Natural killer cell treated with Interleukin-12 subunit alpha and Interleukin-12 subunit beta and Interleukin-15 and Interleukin-18, amount 100 ng/mL, for 72 hours (primary cell): Measurements from ENCODE around the gene LTBP3. TPM values are rescaled to one million over a fixed set of nuclear protein-coding genes. Genes with fewer than 3 reads are reported as not detected.
A peak's percentile ranks its signal among the peaks of the same experiment; 100 is the strongest.

Experiments used
- ATAC-seq, 2 donors: fragments of 150-1000 bp; cut with Tn5 transposase in 1 of 2; sonication (Bioruptor Pico), chemical (Tn5 transposase) in 1 of 2; 2 replicates each; pipeline ENCODE4 v1.10.0; 2021
- DNase-seq: peaks from one replicate; pipeline ENCODE4 v3.0.0; 2022; ENCODE audit warnings: low spot score
- H3K27ac Mint-ChIP-seq, 2 donors: 1 replicate in 1 of 2; 2 replicates in 1 of 2; pipeline ENCODE4 v1.8.0; 2022; ENCODE audit warnings: mixed read lengths in 2 of 2, mild to moderate bottlenecking in 1 of 2, moderate library complexity in 1 of 2
- H3K27me3 Mint-ChIP-seq, 2 donors: 1 replicate in 1 of 2; 2 replicates in 1 of 2; pipeline ENCODE4 v1.8.0; 2022; ENCODE audit warnings: mixed read lengths in 2 of 2
- H3K36me3 Mint-ChIP-seq: one replicate; pipeline ENCODE4 v1.8.0; 2022; ENCODE audit warnings: mixed read lengths
- H3K4me1 Mint-ChIP-seq, 2 donors: 1 replicate in 1 of 2; 2 replicates in 1 of 2; pipeline ENCODE4 v1.8.0; 2022; ENCODE audit warnings: low read depth in 2 of 2, mixed read lengths in 2 of 2, mild to moderate bottlenecking in 1 of 2
- H3K4me3 Mint-ChIP-seq: one replicate; pipeline ENCODE4 v1.8.0; 2022; ENCODE audit warnings: mixed read lengths
- H3K9me3 Mint-ChIP-seq: 2 replicates; pipeline ENCODE4 v1.8.0; 2022; ENCODE audit warnings: mixed read lengths
- total RNA-seq, 2 donors: library from RNA; stranded (reverse); gene quantifications; one replicate each; pipeline ENCODE4 v1.2.3, GENCODE V29; 2022

Gene LTBP3
- total RNA-seq, 2 donors from 2014 or later, result 42.3 to 60.2 TPM

- H3K27ac Mint-ChIP-seq, result no peak overlapping the region
- H3K4me1 Mint-ChIP-seq, result peaks cover 49 to 64% of the 10 kb centered on the region in 2 donors
- H3K27me3 Mint-ChIP-seq, result no peaks in the 10 kb centered on the region
- H3K4me3 Mint-ChIP-seq, result no peak overlapping the region
- no peaks in the 10 kb centered on the region for H3K9me3 Mint-ChIP-seq
- H3K36me3 Mint-ChIP-seq, result peaks cover 31% of the 10 kb centered on the region
- DNase-seq (no peak), ATAC-seq (no peak)
These were observed 54.0 kb downstream of the LTBP3 start for GRCh38 chr11:65503949-65504673.

- DNase-seq, result no peak
- Mint-ChIP-seq H3K4me1 (peaks cover 49 to 64% of the 10 kb centered on the region in 2 donors), H3K4me3 (no peak overlapping the region)
These were observed 54.7 kb downstream of the LTBP3 start for GRCh38 chr11:65503368-65503948.

GRCh38 chr11:65502555-65503367 is 55.4 kb downstream of the LTBP3 start:
- Mint-ChIP-seq H3K9me3 (no peaks in the 10 kb centered on the region), H3K27me3 (no peaks in the 10 kb centered on the region)

More at GRCh38 chr11:65503368-65503948, 54.7 kb downstream of the LTBP3 start:
- Mint-ChIP-seq H3K27me3 (no peaks in the 10 kb centered on the region), H3K27ac (no peak overlapping the region), H3K36me3 (peaks cover 31% of the 10 kb centered on the region), H3K9me3 (no peaks in the 10 kb centered on the region)
- ATAC-seq, result no peak

DNA sequence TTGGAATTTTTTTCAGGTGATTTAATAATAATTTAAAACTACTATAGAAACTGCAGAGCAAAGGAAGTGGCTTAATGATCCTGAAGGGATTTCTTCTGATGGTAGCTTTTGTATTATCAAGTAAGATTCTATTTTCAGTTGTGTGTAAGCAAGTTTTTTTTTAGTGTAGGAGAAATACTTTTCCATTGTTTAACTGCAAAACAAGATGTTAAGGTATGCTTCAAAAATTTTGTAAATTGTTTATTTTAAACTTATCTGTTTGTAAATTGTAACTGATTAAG is 55.9 kb downstream of the LTBP3 start:
- no peak overlapping the region for H3K27ac Mint-ChIP-seq
- peaks cover 31% of the 10 kb centered on the region for H3K36me3 Mint-ChIP-seq
- no peaks in the 10 kb centered on the region for H3K27me3 Mint-ChIP-seq
- no peak overlapping the region for H3K4me3 Mint-ChIP-seq
- DNase-seq (no peak), ATAC-seq (no peak)
- peaks cover 44 to 57% of the 10 kb centered on the region in 2 donors for H3K4me1 Mint-ChIP-seq
- no peaks in the 10 kb centered on the region for H3K9me3 Mint-ChIP-seq

More at GRCh38 chr11:65502555-65503367, 55.4 kb downstream of the LTBP3 start:
- Mint-ChIP-seq H3K4me3 (no peak overlapping the region), H3K36me3 (peaks cover 31% of the 10 kb centered on the region), H3K27ac (no peak overlapping the region), H3K4me1 (peaks cover 48 to 62% of the 10 kb centered on the region in 2 donors)
- DNase-seq (no peak), ATAC-seq (no peak)

GRCh38 chr11:65501472-65502273 is 56.5 kb downstream of the LTBP3 start:
- ATAC-seq (no peak), DNase-seq (no peak)
- H3K9me3 Mint-ChIP-seq, result no peaks in the 10 kb centered on the region

DNA sequence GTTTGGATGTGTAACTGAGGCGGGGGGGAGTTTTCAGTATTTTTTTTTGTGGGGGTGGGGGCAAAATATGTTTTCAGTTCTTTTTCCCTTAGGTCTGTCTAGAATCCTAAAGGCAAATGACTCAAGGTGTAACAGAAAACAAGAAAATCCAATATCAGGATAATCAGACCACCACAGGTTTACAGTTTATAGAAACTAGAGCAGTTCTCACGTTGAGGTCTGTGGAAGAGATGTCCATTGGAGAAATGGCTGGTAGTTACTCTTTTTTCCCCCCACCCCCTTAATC is 57.0 kb downstream of the LTBP3 start:
- ATAC-seq (no peak), DNase-seq (no peak)
- H3K4me3 Mint-ChIP-seq, result no peak overlapping the region
- peaks cover 44 to 57% of the 10 kb centered on the region in 2 donors for H3K4me1 Mint-ChIP-seq
- no peaks in the 10 kb centered on the region for H3K9me3 Mint-ChIP-seq
- no peaks in the 10 kb centered on the region for H3K27me3 Mint-ChIP-seq
- no peak overlapping the region for H3K27ac Mint-ChIP-seq
- peaks cover 26% of the 10 kb centered on the region for H3K36me3 Mint-ChIP-seq

More at GRCh38 chr11:65501472-65502273, 56.5 kb downstream of the LTBP3 start:
- no peak overlapping the region for H3K27ac Mint-ChIP-seq
- H3K36me3 Mint-ChIP-seq, result peaks cover 31% of the 10 kb centered on the region
- no peak overlapping the region for H3K4me3 Mint-ChIP-seq
- H3K4me1 Mint-ChIP-seq, result peaks cover 44 to 57% of the 10 kb centered on the region in 2 donors
- no peaks in the 10 kb centered on the region for H3K27me3 Mint-ChIP-seq

DNA sequence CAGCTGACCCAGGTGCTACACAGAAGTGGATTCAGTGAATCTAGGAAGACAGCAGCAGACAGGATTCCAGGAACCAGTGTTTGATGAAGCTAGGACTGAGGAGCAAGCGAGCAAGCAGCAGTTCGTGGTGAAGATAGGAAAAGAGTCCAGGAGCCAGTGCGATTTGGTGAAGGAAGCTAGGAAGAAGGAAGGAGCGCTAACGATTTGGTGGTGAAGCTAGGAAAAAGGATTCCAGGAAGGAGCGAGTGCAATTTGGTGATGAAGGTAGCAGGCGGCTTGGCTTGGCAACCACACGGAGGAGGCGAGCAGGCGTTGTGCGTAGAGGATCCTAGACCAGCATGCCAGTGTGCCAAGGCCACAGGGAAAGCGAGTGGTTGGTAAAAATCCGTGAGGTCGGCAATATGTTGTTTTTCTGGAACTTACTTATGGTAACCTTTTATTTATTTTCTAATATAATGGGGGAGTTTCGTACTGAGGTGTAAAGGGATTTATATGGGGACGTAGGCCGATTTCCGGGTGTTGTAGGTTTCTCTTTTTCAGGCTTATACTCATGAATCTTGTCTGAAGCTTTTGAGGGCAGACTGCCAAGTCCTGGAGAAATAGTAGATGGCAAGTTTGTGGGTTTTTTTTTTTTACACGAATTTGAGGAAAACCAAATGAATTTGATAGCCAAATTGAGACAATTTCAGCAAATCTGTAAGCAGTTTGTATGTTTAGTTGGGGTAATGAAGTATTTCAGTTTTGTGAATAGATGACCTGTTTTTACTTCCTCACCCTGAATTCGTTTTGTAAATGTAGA is 57.6 kb downstream of the LTBP3 start:
- Mint-ChIP-seq H3K9me3 (no peaks in the 10 kb centered on the region), H3K4me3 (no peak overlapping the region), H3K27ac (no peak overlapping the region), H3K36me3 (peaks cover 21% of the 10 kb centered on the region), H3K27me3 (no peaks in the 10 kb centered on the region), H3K4me1 (peaks cover 40 to 51% of the 10 kb centered on the region in 2 donors)
- DNase-seq (no peak), ATAC-seq (no peak)

GRCh38 chr11:65499713-65500386 is 58.3 kb downstream of the LTBP3 start:
- Mint-ChIP-seq H3K36me3 (peaks cover 16% of the 10 kb centered on the region), H3K9me3 (no peaks in the 10 kb centered on the region), H3K27ac (no peak overlapping the region), H3K4me1 (peaks cover 35 to 47% of the 10 kb centered on the region in 2 donors), H3K27me3 (no peaks in the 10 kb centered on the region), H3K4me3 (no peak overlapping the region)
- ATAC-seq (no peak), DNase-seq (no peak)

DNA sequence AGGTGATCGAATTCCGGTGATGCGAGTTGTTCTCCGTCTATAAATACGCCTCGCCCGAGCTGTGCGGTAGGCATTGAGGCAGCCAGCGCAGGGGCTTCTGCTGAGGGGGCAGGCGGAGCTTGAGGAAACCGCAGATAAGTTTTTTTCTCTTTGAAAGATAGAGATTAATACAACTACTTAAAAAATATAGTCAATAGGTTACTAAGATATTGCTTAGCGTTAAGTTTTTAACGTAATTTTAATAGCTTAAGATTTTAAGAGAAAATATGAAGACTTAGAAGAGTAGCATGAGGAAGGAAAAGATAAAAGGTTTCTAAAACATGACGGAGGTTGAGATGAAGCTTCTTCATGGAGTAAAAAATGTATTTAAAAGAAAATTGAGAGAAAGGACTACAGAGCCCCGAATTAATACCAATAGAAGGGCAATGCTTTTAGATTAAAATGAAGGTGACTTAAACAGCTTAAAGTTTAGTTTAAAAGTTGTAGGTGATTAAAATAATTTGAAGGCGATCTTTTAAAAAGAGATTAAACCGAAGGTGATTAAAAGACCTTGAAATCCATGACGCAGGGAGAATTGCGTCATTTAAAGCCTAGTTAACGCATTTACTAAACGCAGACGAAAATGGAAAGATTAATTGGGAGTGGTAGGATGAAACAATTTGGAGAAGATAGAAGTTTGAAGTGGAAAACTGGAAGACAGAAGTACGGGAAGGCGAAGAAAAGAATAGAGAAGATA is 59.0 kb downstream of the LTBP3 start, which contains the start of gene MALAT1:
TSS of gene MALAT1 (plus strand) at position 69 of the 736 bp plus-strand sequence.
- ATAC-seq, result peak; percentile 47 to 69
- no peaks in the 10 kb centered on the region for H3K27me3 Mint-ChIP-seq

DNA sequence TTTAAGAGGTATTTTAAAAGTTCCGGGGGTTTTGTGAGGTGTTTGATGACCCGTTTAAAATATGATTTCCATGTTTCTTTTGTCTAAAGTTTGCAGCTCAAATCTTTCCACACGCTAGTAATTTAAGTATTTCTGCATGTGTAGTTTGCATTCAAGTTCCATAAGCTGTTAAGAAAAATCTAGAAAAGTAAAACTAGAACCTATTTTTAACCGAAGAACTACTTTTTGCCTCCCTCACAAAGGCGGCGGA is 59.5 kb downstream of the LTBP3 start:
- DNase-seq, result no peak
- H3K9me3 Mint-ChIP-seq, result no peaks in the 10 kb centered on the region
- ATAC-seq, result no peak
- peaks cover 29 to 39% of the 10 kb centered on the region in 2 donors for H3K4me1 Mint-ChIP-seq
- peaks cover 4% of the 10 kb centered on the region for H3K36me3 Mint-ChIP-seq
- no peaks in the 10 kb centered on the region for H3K27me3 Mint-ChIP-seq
- no peak overlapping the region for H3K4me3 Mint-ChIP-seq
- no peak overlapping the region for H3K27ac Mint-ChIP-seq

More for the DNA sequence above, 59.0 kb downstream of the LTBP3 start, which contains the start of gene MALAT1:
- Mint-ChIP-seq H3K27ac (no peak within 1 kb of the TSS), H3K4me1 (peaks cover 34 to 44% of the 10 kb centered on the region in 2 donors), H3K4me3 (no peak within 1 kb of the TSS), H3K36me3 (peaks cover 9% of the 10 kb centered on the region), H3K9me3 (no peaks in the 10 kb centered on the region)
- peak; percentile 93 for DNase-seq

- DNase-seq (peak; percentile 82), ATAC-seq (peak in 1 of 2 donors; percentile 48)
- H3K4me3 Mint-ChIP-seq, result no peak overlapping the region
- H3K9me3 Mint-ChIP-seq, result no peaks in the 10 kb centered on the region
- H3K4me1 Mint-ChIP-seq, result peaks cover 27 to 37% of the 10 kb centered on the region in 2 donors
- H3K36me3 Mint-ChIP-seq, result no peaks in the 10 kb centered on the region
- H3K27ac Mint-ChIP-seq, result no peak overlapping the region
- no peaks in the 10 kb centered on the region for H3K27me3 Mint-ChIP-seq
These were observed 60.0 kb downstream of the LTBP3 start for GRCh38 chr11:65498042-65498726.
